NCI-H2227 (cell line): ENCODE data around the gene LAMTOR4.
"Not testable (repeated sequence)": the region's sequence is repeated elsewhere in the genome, so short reads cannot be mapped to it uniquely, and the experiment has no call there.

Experiments
- DNase-seq: peaks from one replicate; lab custom pipeline; 2025; ENCODE audit not compliant: unreplicated experiment; lab: John Stamatoyannopoulos, UW

LAMTOR4 gene

DNA sequence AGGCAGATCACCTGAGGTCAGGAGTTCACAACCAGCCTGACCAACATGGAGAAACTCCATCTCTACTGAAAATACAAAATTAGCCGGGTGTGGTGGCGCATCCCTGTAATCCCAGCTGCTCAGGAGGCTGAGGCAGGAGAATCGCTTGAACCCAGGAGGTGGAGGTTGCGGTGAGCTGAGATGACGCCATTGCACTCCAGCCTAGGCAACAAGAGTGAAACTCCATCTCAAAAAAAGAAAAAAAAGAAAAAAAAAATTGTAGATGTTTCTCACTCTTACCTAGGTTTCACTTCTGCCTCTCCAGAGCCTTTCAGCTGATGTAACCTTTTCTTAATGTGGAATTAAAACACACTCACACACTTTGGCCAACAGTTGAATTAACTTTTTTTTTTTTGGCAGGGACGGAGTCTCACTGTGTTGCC, 47.2 kb downstream of the LAMTOR4 start:
- not testable (repeated sequence) for DNase-seq

DNA sequence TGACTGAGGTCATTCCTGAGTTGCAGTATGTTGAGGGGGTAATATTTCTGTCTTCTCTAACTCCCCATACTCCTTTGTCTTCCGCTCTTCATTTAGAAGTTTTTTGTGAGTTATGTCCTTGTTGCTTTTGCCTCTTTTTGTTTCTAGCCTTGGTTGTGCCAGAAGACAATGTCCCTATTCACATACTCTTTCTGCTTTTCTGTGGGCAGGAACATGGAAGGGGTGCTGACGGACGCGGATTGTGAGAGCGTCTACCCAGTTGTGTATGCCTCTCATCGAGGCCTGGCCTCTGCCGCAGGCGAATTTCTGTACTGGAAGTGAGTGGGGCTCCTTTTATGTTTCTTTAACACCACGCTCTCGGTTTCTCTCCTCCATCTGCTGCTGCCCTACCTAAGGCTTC, 49.5 kb downstream of the LAMTOR4 start:
- DNase-seq: no peak

DNA sequence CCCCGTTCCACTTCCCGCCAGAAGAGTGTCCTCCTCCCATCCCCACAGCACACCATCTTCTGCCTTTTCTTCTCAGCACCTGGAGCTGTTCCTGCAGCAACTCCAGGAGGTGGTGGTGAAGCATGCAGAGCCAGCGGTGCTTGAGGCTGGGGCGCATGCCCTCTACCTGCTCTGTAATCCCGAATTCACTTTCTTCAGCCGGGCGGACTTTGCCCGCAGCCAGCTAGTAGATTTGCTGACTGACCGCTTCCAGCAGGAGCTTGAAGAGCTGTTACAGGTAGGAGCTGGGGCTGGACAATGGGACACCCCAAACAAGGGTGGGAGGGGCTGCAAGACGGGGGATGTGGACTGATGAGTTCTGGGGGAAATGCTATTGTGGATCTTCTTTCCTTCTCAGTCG, 52.0 kb downstream of the LAMTOR4 start:
- DNase-seq: no peak
